ENCODE measurements around the gene CFHR5.
"Not testable (repeated sequence)": the region's sequence is repeated elsewhere in the genome, so short reads cannot be mapped to it uniquely, and the experiment has no call there.

Gene CFHR5

DNA sequence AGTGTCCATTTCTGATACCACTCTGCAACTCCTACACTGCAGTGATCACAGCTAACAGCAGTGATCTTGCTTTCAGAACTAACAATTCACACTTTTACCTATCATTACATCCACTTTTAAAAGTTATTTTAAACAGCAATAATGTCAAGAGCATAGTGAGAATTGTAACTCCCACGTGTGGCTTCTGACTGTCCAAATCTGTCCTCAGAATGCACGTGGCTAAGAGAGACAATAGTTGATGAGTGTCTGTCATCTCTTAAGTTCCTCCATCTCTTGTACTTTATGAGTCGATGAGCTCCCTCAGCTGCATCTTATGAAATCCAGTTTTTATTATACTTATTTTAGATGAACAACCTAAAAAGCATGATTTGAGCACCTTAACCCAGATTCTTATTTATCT, 16.5 kb upstream of the CFHR5 start:
- FAIRE-seq (no peak), DNase-seq (ENCODE audit: insufficient read length, low spot score) (no peak)
- TF ChIP-seq, protein P1, sequence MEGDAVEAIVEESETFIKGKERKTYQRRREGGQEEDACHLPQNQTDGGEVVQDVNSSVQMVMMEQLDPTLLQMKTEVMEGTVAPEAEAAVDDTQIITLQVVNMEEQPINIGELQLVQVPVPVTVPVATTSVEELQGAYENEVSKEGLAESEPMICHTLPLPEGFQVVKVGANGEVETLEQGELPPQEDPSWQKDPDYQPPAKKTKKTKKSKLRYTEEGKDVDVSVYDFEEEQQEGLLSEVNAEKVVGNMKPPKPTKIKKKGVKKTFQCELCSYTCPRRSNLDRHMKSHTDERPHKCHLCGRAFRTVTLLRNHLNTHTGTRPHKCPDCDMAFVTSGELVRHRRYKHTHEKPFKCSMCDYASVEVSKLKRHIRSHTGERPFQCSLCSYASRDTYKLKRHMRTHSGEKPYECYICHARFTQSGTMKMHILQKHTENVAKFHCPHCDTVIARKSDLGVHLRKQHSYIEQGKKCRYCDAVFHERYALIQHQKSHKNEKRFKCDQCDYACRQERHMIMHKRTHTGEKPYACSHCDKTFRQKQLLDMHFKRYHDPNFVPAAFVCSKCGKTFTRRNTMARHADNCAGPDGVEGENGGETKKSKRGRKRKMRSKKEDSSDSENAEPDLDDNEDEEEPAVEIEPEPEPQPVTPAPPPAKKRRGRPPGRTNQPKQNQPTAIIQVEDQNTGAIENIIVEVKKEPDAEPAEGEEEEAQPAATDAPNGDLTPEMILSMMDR (IDR thresholded peaks at IDR 0.05; ENCODE audit: insufficient read depth, missing control alignments), result no peak

DNA sequence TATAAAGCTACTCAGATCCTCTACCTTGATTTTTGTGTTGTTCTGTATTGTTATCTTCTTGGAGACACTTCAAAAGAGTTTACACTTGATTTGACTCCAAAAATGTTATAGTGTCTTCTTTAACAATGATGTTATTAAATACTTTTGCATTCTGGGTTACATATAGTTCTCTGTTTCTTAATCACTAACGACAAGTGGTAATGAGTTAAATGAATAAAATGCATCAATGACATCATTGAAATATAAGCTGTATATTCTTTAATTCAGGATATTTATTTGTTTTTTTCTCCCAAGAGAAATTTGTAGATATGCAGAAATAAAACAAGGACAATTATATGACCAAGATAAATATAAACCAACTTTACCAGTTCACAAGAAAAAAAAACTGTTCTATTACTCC, 7.2 kb upstream of the CFHR5 start:
- DNase-seq (ENCODE audit: insufficient read length, low spot score) (no peak), FAIRE-seq (no peak)
- TF ChIP-seq, protein P1 (IDR thresholded peaks at IDR 0.05; ENCODE audit: insufficient read depth, missing control alignments), result no peak

DNA sequence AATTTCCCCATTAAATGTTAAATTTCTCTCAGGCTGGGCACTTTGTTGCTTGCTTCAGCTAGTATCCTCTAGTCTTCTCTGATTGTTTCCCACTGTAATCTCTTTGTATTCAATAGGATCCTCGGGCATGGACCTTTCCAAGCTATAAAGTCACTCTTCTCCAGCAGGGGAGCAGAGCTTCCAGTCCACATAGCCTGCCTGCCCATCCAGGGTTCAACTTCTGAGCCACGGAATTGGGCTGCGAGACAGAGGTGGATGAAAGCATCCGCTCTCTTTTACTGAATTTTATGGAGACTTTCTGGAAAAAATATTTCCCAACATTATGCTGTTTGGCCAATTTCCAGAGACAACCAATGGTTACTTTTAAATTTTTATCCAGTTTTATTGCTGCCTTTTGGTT, 1.1 kb upstream of the CFHR5 start:
- FAIRE-seq, result no peak
- TF ChIP-seq, protein P1 (IDR thresholded peaks at IDR 0.05; ENCODE audit: insufficient read depth, missing control alignments), result no peak
- no peak for DNase-seq (ENCODE audit: insufficient read length, low spot score)

DNA sequence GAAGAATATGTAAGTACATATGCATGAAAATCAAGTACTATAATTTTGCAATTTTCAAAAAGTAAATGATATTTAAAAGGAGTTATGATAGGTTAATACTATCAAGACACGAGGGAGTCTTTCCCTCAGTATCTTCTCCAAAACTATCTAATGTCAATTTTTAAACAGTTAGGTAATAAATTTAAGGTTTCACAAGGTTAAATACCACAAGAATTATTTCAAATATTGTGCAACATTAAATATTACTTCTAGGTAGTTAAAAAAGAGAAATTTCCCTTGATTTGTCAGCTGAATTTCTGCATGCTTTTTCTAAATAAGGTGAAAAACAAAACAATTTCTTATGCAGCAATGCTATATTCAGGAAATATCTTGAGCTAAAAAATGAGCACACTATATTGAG, 3.5 kb downstream of the CFHR5 start:
- FAIRE-seq (peak; percentile 63), DNase-seq (ENCODE audit: insufficient read length, low spot score) (no peak)
- TF ChIP-seq, protein P1 (IDR thresholded peaks at IDR 0.05; ENCODE audit: insufficient read depth, missing control alignments), result no peak

DNA sequence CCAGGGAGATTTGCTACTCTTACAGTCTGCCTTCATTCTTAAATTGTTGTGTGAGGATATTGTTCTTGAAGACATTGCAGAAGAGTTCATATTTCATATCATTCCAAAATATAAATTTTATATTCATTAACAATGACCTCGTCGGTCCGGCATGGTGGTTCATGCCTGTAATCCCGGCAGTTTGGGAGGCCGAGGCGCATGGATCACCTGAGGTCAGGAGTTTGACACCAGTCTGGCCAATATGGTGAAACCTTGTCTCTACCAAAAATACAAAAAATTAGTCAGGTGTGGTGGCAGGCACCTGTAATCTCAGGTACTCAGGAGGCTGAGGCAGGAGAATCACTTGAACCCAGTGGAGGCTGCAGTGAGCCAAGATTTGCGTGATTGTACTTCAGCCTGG, 4.9 kb downstream of the CFHR5 start:
- not testable (repeated sequence) for DNase-seq (ENCODE audit: insufficient read length, low spot score); FAIRE-seq

DNA sequence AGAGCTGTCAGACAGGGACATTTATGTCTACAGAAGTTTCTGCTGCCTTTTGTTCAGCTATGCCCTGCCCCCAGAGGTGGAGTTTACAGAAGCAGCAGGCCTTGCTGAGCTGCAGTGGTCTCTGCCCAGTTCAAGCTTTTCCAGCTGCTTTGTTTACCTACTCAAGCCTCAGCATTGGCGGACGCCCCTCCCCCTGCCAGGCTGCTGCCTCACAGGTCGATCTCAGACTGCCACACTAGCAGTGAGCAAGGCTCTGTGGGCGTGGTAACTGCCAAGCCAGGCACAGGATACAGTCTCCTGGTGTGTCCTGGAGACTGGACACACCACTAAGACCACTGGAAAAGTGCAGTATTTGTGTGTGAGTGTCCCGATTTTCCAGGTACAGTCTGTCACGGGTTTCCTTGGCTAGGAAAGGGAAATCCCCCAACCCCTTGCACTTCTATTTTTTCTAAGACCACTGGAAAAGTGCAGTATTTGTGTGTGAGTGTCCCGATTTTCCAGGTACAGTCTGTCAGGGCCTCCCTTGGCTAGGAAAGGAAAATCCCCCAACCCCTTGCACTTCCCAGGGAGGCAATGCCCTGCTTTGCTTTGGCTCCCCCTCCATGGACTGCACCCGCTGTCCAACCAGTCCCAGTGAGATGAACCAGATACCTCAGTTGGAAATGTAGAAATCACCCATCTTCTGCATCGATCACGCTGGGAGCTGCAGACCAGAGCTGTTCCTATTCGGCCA, 14.7 kb downstream of the CFHR5 start:
- not testable (repeated sequence) for DNase-seq (ENCODE audit: insufficient read length, low spot score); FAIRE-seq

DNA sequence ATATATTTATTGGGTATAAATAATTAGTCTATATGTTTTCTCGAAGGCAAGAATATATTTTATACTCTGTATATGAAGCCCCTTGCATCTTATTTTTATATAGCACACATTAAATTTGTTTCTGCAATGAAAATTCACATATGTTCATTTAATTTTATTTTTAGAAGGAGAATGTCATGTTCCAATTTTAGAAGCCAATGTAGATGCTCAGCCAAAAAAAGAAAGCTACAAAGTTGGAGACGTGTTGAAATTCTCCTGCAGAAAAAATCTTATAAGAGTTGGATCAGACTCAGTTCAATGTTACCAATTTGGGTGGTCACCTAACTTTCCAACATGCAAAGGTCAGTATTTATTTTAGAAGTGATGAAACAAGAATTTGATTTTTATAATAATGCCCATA, 16.6 kb downstream of the CFHR5 start:
- FAIRE-seq (no peak), DNase-seq (ENCODE audit: insufficient read length, low spot score) (no peak)
- TF ChIP-seq, protein P1 (IDR thresholded peaks at IDR 0.05; ENCODE audit: insufficient read depth, missing control alignments), result no peak

DNA sequence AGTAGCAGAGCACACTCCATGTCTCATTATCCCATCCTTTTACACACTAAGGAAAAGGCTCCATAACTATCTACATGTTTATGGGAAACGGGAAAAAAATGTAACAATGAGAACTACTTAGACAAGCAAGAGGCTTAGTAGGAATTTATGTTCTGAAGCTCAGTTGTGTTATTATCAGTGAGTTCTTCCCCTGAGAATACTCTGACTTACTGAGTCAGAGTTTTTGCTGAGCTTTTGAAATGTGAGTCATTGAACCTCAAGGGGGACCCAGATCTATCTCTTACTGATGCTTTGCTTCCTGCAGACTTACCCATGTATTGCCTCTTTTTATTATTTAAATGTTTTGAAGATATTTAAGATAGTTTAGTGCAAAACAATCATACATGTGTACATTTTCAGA, 20.1 kb downstream of the CFHR5 start:
- DNase-seq (ENCODE audit: insufficient read length, low spot score), result no peak
- FAIRE-seq, result no peak
- TF ChIP-seq, protein P1 (IDR thresholded peaks at IDR 0.05; ENCODE audit: insufficient read depth, missing control alignments), result no peak
